Hepatic stellate cell (primary cell): ENCODE data around the gene WWOX.

Source experiments
- DNase-seq: peaks from one replicate; pipeline ENCODE4 v3.0.0; 2011; ENCODE audit warnings: low spot score

Gene WWOX

GRCh38 chr16:79175286-79176057 is 1076.0 kb downstream of the WWOX start:
- no peak for DNase-seq

GRCh38 chr16:79177018-79177417 is 1077.6 kb downstream of the WWOX start:
- no peak for DNase-seq

GRCh38 chr16:79181419-79181818 is 1082.0 kb downstream of the WWOX start:
- no peak for DNase-seq

GRCh38 chr16:79182616-79183015 is 1083.2 kb downstream of the WWOX start:
- no peak for DNase-seq

- DNase-seq = no peak
These were observed 1084.1 kb downstream of the WWOX start for GRCh38 chr16:79183571-79183970.

GRCh38 chr16:79184464-79185030 is 1085.1 kb downstream of the WWOX start:
- DNase-seq = no peak

- DNase-seq = no peak
These were observed 1086.3 kb downstream of the WWOX start for GRCh38 chr16:79185711-79186110.

GRCh38 chr16:79186196-79186595 is 1086.7 kb downstream of the WWOX start:
- no peak for DNase-seq

- DNase-seq = no peak
These were observed 1088.8 kb downstream of the WWOX start for GRCh38 chr16:79188115-79188738.

- no peak for DNase-seq
These were observed 1089.3 kb downstream of the WWOX start for GRCh38 chr16:79188739-79189122.

- DNase-seq = no peak
These were observed 1091.1 kb downstream of the WWOX start for GRCh38 chr16:79190542-79190941.

GRCh38 chr16:79191933-79192332 is 1092.5 kb downstream of the WWOX start:
- no peak for DNase-seq

- no peak for DNase-seq
These were observed 1093.5 kb downstream of the WWOX start for GRCh38 chr16:79192904-79193303.

GRCh38 chr16:79194291-79194690 is 1094.8 kb downstream of the WWOX start:
- DNase-seq = no peak

GRCh38 chr16:79195938-79196337 is 1096.5 kb downstream of the WWOX start:
- DNase-seq = no peak

- DNase-seq = no peak
These were observed 1102.0 kb downstream of the WWOX start for GRCh38 chr16:79201436-79201835.

GRCh38 chr16:79202977-79203376 is 1103.5 kb downstream of the WWOX start:
- no peak for DNase-seq

- DNase-seq = no peak
These were observed 1105.0 kb downstream of the WWOX start for GRCh38 chr16:79204486-79204885.

GRCh38 chr16:79206889-79207288 is 1107.4 kb downstream of the WWOX start:
- no peak for DNase-seq

- no peak for DNase-seq
These were observed 1109.9 kb downstream of the WWOX start for GRCh38 chr16:79209308-79209707.

GRCh38 chr16:79210607-79211006 is 1111.2 kb downstream of the WWOX start:
- DNase-seq = no peak

- DNase-seq = no peak
These were observed 1112.1 kb downstream of the WWOX start for GRCh38 chr16:79211586-79211985.

- no peak for DNase-seq
These were observed 1112.8 kb downstream of the WWOX start for GRCh38 chr16:79212114-79212791.
